Measurements from ENCODE around the gene EFNB1. TPM values are rescaled to one million over a fixed set of nuclear protein-coding genes. Genes with fewer than 3 reads are reported as not detected.

EFNB1 gene
- total RNA-seq, 2 donors from 2014 or later, result 19.4 to 21.7 TPM

DNA sequence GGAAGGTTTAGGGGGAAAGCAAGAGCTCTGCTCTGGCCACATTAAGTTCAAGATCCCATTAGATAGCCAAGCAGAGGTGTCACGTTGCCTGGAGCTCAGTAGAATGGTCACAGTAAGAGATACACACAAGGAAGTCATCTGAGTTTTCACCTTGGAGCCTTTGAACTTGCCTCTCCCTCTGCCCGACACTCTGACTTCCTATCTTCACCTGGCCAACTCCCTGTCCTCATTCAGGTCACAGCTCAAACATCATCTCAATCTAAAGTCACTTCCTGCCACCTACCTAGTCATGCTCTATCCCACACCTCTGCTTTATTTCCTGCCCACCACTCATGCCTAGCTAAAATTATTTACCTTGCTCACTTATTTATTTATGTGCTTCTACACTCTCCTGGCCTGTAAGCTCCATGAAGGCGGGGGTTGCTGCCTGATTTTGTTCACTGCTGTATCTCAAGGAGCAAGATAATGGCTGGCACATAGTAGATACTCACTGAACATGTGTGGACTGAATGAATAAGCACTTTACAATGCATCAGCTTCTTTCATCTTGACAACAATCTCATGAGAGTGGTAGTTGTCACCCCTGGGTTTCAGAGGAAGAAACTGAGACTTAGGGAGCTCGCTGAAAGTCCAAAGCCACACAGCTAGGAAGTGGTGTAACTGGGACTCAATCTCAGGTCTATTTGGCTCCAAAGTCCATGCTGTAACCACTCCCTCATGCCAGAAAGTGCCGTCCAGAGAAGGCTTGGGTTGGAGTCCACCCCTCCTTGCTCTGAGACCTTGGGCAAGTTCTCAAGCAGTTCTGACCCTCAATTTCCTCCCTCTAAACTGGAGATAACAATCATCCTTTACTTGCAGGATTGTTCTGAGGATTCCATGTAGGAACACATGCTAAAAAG is 40.3 kb downstream of the EFNB1 start:
- TF ChIP-seq, protein P1, sequence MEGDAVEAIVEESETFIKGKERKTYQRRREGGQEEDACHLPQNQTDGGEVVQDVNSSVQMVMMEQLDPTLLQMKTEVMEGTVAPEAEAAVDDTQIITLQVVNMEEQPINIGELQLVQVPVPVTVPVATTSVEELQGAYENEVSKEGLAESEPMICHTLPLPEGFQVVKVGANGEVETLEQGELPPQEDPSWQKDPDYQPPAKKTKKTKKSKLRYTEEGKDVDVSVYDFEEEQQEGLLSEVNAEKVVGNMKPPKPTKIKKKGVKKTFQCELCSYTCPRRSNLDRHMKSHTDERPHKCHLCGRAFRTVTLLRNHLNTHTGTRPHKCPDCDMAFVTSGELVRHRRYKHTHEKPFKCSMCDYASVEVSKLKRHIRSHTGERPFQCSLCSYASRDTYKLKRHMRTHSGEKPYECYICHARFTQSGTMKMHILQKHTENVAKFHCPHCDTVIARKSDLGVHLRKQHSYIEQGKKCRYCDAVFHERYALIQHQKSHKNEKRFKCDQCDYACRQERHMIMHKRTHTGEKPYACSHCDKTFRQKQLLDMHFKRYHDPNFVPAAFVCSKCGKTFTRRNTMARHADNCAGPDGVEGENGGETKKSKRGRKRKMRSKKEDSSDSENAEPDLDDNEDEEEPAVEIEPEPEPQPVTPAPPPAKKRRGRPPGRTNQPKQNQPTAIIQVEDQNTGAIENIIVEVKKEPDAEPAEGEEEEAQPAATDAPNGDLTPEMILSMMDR (IDR thresholded peaks at IDR 0.05), result no peak
- Histone ChIP-seq H3K36me3 (no peaks in the 10 kb centered on the region), H3K27ac (no peak overlapping the region), H3K9me3 (no peaks in the 10 kb centered on the region), H3K27me3 (replicated peaks; ENCODE audit: insufficient read depth) (no peaks in the 10 kb centered on the region), H3K4me3 (no peak overlapping the region), H3K4me1 (ENCODE audit: control insufficient read depth in 1 of 2, low read depth in 2 of 2) (no peaks in the 10 kb centered on the region)
- DNase-seq (ENCODE audit: low spot score), result no peak
- ATAC-seq (ENCODE audit: insufficient number of reproducible peaks, low FRiP score, low read depth), result no peak

DNA sequence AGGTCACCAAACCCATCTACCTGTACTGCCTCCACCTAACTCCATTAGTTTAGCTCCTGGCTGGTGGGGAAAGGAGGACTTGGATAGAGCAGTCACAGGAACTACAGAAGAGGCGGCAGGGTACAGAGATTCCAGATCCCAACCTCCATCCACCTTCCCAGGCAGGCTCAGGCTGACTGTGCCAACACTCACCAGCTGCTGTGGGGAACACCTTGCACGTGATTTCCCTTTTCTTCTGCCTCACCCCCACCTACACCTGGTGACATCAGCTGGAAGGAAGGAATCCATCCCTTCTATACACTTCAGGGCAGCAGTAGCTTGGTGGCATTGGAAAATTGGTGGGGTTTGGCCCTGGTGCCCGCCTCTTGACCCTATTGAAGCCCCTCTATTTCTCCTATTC is 41.5 kb downstream of the EFNB1 start:
- TF ChIP-seq, protein P1 (IDR thresholded peaks at IDR 0.05), result no peak
- ATAC-seq (ENCODE audit: insufficient number of reproducible peaks, low FRiP score, low read depth), result no peak

DNA sequence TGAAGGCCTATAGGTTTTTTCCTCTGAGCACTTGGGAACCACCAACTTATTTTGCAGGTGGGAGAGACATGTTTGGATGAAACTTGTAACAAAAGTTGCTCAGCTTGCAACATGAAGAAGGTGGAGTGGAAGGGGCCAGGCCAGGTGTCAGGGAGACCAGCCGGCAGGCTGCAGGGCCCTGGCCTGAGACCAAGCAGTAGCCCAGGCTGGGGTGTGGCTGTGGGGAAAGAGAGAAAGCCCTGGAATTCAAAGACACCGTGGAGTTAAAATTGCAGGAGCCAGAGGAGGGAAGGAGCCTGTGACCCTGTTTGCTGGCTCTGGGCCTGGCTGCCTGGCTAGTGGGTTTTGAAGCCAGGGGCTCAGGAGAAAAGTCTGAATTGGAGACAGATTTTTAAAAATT is 43.4 kb downstream of the EFNB1 start:
- TF ChIP-seq, protein P1 (IDR thresholded peaks at IDR 0.05), result no peak
- no peak overlapping the region for H3K27ac ChIP-seq
- ATAC-seq (ENCODE audit: insufficient number of reproducible peaks, low FRiP score, low read depth) (no peak), DNase-seq (ENCODE audit: low spot score) (no peak)
- H3K27me3 ChIP-seq (replicated peaks; ENCODE audit: insufficient read depth), result no peaks in the 10 kb centered on the region
- H3K4me1 ChIP-seq (ENCODE audit: control insufficient read depth in 1 of 2, low read depth in 2 of 2), result no peaks in the 10 kb centered on the region
- H3K4me3 ChIP-seq, result no peak overlapping the region
- H3K36me3 ChIP-seq, result no peaks in the 10 kb centered on the region
- H3K9me3 ChIP-seq, result no peaks in the 10 kb centered on the region

More for the DNA sequence above, 41.5 kb downstream of the EFNB1 start:
- no peaks in the 10 kb centered on the region for H3K27me3 ChIP-seq (replicated peaks; ENCODE audit: insufficient read depth)
- no peak overlapping the region for H3K27ac ChIP-seq
- H3K4me1 ChIP-seq (ENCODE audit: control insufficient read depth in 1 of 2, low read depth in 2 of 2), result no peaks in the 10 kb centered on the region
- H3K9me3 ChIP-seq, result no peaks in the 10 kb centered on the region
- no peak for DNase-seq (ENCODE audit: low spot score)
- H3K4me3 ChIP-seq, result no peak overlapping the region
- no peaks in the 10 kb centered on the region for H3K36me3 ChIP-seq

DNA sequence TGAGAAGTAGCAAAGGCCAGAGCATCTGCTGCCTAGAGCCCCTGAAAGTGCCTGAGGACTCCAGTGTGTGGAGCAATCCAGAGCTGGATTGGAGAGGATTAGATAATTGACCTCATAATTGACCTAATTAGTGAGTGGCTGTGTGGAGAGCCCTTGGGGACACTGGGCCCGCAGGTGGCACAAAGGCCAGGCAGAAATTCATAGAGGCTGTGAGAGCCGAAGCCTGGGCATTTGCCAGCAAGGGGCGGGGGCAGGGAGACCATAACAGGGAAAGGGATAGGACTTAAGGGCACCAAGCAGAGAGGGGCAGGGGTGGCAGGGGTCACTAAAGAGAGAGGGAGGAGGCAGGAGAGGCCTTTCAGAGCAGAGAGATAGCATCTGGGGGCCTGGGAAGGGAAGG is 45.3 kb downstream of the EFNB1 start:
- Histone ChIP-seq H3K36me3 (no peaks in the 10 kb centered on the region), H3K4me1 (ENCODE audit: control insufficient read depth in 1 of 2, low read depth in 2 of 2) (no peaks in the 10 kb centered on the region), H3K4me3 (no peak overlapping the region), H3K27me3 (replicated peaks; ENCODE audit: insufficient read depth) (no peaks in the 10 kb centered on the region), H3K9me3 (no peaks in the 10 kb centered on the region), H3K27ac (no peak overlapping the region)
- DNase-seq (ENCODE audit: low spot score) (no peak), ATAC-seq (ENCODE audit: insufficient number of reproducible peaks, low FRiP score, low read depth) (no peak)
- TF ChIP-seq, protein P1 (IDR thresholded peaks at IDR 0.05), result no peak

DNA sequence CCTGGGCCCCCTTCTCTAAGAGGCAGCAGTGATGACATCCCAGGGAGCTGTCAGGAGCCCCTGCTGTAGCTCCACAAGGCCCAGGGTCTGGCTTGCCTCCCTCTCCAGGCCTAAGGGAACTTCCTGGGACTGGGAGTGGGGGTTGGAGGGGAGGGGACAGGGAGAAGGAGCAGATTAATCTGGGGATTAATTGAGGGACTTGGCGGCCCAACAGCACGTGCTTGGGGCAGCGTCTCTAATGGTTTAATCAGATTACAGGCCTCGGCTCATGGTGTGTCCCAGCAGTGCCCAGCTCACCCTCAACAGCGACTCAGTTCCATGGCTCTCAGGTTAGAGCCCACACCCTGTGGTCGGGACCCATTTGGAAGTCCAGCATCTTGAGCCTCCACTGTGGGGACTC is 47.9 kb downstream of the EFNB1 start:
- Histone ChIP-seq H3K27ac (no peak overlapping the region), H3K36me3 (no peaks in the 10 kb centered on the region), H3K4me1 (ENCODE audit: control insufficient read depth in 1 of 2, low read depth in 2 of 2) (no peaks in the 10 kb centered on the region), H3K27me3 (replicated peaks; ENCODE audit: insufficient read depth) (no peaks in the 10 kb centered on the region), H3K4me3 (no peak overlapping the region), H3K9me3 (no peaks in the 10 kb centered on the region)
- no peak for DNase-seq (ENCODE audit: low spot score)
- TF ChIP-seq, protein P1 (IDR thresholded peaks at IDR 0.05), result no peak
- ATAC-seq (ENCODE audit: insufficient number of reproducible peaks, low FRiP score, low read depth), result no peak

Measured in thoracic aorta (tissue), 2 donors.